ENCODE results near the gene ARMC7.

- TF ChIP-seq CTCF (IDR thresholded peaks at IDR 0.05) (no peak), POLR2A (IDR thresholded peaks at IDR 0.05) (no peak)
Measured at GRCh38 chr17:75064040-75064439, 45.7 kb upstream of the ARMC7 start.

All from breast epithelium (tissue), 3 donors.